ENCODE results near the gene GCKR. TPM values are rescaled to one million over a fixed set of nuclear protein-coding genes. Genes with fewer than 3 reads are reported as not detected.

The GCKR gene
- total and polyA plus RNA-seq, 2 of the 13 experiments (the other 11 are each of a cell fraction or from before 2014, with no cell fraction given): 15.2 to 48.3 TPM

DNA sequence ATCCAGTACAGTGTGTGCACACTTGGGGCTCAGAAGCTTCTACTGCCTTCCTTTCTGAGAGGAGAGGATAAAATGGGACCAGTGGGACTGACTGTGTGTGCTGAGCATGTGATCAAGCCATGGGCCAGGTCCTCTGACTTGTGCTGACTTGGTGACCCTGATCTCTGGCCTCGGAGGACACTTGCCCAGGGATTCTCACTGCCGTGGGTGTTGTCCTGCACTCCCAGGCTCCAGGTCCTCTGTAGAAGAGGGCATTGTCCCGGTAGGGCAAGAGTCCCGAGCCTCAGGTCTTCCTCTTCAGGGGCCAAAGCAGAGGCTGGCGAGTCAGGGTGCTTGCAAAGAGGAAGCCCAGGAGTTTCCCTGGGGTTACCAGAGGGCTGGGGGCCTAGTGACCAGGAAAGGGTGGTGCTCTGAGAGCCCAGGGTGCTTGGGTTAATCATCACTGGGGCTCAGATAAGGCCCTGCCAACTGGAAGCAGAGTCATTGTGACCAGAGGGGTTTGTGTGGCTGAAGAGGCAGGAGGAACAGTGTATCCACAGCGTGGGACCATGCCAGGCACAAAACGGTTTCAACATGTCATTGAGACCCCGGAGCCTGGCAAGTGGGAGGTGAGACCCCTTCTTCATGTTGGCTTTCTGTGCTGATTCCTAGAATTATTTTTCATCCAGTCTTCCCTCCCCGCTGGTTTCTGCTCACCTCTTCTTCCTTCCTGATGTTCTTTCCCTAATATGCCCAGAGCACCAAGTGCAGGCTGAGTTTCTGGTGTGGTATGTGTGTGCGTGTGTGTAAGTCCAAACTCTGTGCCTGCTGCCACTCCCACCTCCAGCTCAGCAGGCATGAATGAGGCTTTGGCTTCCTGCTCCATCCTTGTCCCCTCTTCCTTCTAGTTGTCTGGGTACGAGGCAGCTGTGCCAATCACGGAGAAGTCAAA is at the start of gene GCKR (continued):
- TF ChIP-seq, protein P1, sequence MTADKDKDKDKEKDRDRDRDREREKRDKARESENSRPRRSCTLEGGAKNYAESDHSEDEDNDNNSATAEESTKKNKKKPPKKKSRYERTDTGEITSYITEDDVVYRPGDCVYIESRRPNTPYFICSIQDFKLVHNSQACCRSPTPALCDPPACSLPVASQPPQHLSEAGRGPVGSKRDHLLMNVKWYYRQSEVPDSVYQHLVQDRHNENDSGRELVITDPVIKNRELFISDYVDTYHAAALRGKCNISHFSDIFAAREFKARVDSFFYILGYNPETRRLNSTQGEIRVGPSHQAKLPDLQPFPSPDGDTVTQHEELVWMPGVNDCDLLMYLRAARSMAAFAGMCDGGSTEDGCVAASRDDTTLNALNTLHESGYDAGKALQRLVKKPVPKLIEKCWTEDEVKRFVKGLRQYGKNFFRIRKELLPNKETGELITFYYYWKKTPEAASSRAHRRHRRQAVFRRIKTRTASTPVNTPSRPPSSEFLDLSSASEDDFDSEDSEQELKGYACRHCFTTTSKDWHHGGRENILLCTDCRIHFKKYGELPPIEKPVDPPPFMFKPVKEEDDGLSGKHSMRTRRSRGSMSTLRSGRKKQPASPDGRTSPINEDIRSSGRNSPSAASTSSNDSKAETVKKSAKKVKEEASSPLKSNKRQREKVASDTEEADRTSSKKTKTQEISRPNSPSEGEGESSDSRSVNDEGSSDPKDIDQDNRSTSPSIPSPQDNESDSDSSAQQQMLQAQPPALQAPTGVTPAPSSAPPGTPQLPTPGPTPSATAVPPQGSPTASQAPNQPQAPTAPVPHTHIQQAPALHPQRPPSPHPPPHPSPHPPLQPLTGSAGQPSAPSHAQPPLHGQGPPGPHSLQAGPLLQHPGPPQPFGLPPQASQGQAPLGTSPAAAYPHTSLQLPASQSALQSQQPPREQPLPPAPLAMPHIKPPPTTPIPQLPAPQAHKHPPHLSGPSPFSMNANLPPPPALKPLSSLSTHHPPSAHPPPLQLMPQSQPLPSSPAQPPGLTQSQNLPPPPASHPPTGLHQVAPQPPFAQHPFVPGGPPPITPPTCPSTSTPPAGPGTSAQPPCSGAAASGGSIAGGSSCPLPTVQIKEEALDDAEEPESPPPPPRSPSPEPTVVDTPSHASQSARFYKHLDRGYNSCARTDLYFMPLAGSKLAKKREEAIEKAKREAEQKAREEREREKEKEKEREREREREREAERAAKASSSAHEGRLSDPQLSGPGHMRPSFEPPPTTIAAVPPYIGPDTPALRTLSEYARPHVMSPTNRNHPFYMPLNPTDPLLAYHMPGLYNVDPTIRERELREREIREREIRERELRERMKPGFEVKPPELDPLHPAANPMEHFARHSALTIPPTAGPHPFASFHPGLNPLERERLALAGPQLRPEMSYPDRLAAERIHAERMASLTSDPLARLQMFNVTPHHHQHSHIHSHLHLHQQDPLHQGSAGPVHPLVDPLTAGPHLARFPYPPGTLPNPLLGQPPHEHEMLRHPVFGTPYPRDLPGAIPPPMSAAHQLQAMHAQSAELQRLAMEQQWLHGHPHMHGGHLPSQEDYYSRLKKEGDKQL (CRISPR knock-in tag; IDR thresholded peaks at IDR 0.05; ENCODE audit: low read depth): no peak
- TF ChIP-seq HMG20B (CRISPR knock-in tag; conservative IDR thresholded peaks at IDR 0.05): no peak
- peak; percentile 69 for TF ChIP-seq SRSF1 (optimal IDR thresholded peaks at IDR 0.05; ENCODE audit: low read depth, low read length)
- TF ChIP-seq CBX2 (IDR thresholded peaks at IDR 0.05; ENCODE audit: low read depth, low read length): no peak
- TF ChIP-seq CBX2 (CRISPR knock-in tag; IDR thresholded peaks at IDR 0.05; ENCODE audit: low read depth): 0 out of 2 replicates have a peak, but pooled peaks have one; percentile 42
- TF ChIP-seq ZNF510 (CRISPR knock-in tag; IDR thresholded peaks at IDR 0.05; ENCODE audit: low read depth): no peak
- no peak; the same call in 1 of the 2 replicates for TF ChIP-seq ZNF550 (CRISPR knock-in tag; IDR thresholded peaks at IDR 0.05; ENCODE audit: borderline replicate concordance)
- no peak for TF ChIP-seq ZNF484 (CRISPR knock-in tag; IDR thresholded peaks at IDR 0.05; ENCODE audit: borderline replicate concordance, low read depth)
- TF ChIP-seq, protein P2, sequence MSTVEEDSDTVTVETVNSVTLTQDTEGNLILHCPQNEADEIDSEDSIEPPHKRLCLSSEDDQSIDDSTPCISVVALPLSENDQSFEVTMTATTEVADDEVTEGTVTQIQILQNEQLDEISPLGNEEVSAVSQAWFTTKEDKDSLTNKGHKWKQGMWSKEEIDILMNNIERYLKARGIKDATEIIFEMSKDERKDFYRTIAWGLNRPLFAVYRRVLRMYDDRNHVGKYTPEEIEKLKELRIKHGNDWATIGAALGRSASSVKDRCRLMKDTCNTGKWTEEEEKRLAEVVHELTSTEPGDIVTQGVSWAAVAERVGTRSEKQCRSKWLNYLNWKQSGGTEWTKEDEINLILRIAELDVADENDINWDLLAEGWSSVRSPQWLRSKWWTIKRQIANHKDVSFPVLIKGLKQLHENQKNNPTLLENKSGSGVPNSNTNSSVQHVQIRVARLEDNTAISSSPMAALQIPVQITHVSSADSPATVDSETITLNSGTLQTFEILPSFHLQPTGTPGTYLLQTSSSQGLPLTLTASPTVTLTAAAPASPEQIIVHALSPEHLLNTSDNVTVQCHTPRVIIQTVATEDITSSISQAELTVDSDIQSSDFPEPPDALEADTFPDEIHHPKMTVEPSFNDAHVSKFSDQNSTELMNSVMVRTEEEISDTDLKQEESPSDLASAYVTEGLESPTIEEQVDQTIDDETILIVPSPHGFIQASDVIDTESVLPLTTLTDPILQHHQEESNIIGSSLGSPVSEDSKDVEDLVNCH (CRISPR knock-in tag; IDR thresholded peaks at IDR 0.05): no peak
- TF ChIP-seq KDM5A (IDR thresholded peaks at IDR 0.05; ENCODE audit: borderline replicate concordance, low read length): no peak; the same call in 1 of the 2 replicates
- TF ChIP-seq WIZ (CRISPR knock-in tag; IDR thresholded peaks at IDR 0.05): no peak; the same call in 1 of the 2 replicates
- TF ChIP-seq YEATS2 (CRISPR knock-in tag; IDR thresholded peaks at IDR 0.05; ENCODE audit: borderline replicate concordance): peak; percentile 51; the same call in 1 of the 2 replicates
- TF ChIP-seq CHD4 (IDR thresholded peaks at IDR 0.05; ENCODE audit: borderline replicate concordance, low read length): no peak
- no peak for TF ChIP-seq TCF7 (IDR thresholded peaks at IDR 0.05; ENCODE audit: low read depth)
- TF ChIP-seq, protein P3, sequence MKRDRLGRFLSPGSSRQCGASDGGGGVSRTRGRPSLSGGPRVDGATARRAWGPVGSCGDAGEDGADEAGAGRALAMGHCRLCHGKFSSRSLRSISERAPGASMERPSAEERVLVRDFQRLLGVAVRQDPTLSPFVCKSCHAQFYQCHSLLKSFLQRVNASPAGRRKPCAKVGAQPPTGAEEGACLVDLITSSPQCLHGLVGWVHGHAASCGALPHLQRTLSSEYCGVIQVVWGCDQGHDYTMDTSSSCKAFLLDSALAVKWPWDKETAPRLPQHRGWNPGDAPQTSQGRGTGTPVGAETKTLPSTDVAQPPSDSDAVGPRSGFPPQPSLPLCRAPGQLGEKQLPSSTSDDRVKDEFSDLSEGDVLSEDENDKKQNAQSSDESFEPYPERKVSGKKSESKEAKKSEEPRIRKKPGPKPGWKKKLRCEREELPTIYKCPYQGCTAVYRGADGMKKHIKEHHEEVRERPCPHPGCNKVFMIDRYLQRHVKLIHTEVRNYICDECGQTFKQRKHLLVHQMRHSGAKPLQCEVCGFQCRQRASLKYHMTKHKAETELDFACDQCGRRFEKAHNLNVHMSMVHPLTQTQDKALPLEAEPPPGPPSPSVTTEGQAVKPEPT (CRISPR knock-in tag; IDR thresholded peaks at IDR 0.05; ENCODE audit: low read depth): no peak
- TF ChIP-seq ZNF256 (CRISPR knock-in tag; conservative IDR thresholded peaks at IDR 0.05): no peak; the same call in 1 of the 2 replicates
- TF ChIP-seq SOX13 (IDR thresholded peaks at IDR 0.05): peak; percentile 56
- TF ChIP-seq SOX13 (CRISPR knock-in tag; conservative IDR thresholded peaks at IDR 0.05 in 1 of 2, IDR thresholded peaks at IDR 0.05 in 1 of 2): peak in 1 of 2 experiments; percentile 63; a peak in 2 of 4 replicates
- no peak for TF ChIP-seq FOXK2 (IDR thresholded peaks at IDR 0.05)

All from HepG2 (cell line).